Mononuclear cell (primary cell): ENCODE data around the gene SLC25A13. TPM values are rescaled to one million over a fixed set of nuclear protein-coding genes. Genes with fewer than 3 reads are reported as not detected.

Experiments used
- H3K27me3 ChIP-seq: 2 replicates; pipeline ENCODE4 v1.6.0; 2011; ENCODE audit warnings: low read length, control low read depth; ENCODE audit not compliant: insufficient read depth
- H3K4me1 ChIP-seq: 2 replicates; pipeline ENCODE4 v1.5.1; 2011; ENCODE audit warnings: mild to moderate bottlenecking, low read length, control low read depth; ENCODE audit not compliant: insufficient read depth
- H3K4me3 ChIP-seq: 2 replicates; pipeline ENCODE4 v1.5.1; 2011; ENCODE audit warnings: mild to moderate bottlenecking, low read length, moderate library complexity
- H3K9me3 ChIP-seq: 2 replicates; pipeline ENCODE4 v1.5.1; 2011; ENCODE audit warnings: low read depth, mild to moderate bottlenecking, control low read depth, low read length
- total RNA-seq: library from RNA; depleted of rRNA; stranded (reverse); fragments of >200 nt; gene quantifications from one replicate; pipeline ENCODE4 v1.2.3, GENCODE V29; 2012

The SLC25A13 gene
- total RNA-seq, 1 donor, result 23.8 TPM

GRCh38 chr7:96084881-96085553 lies 236.9 kb downstream of the SLC25A13 start:
- Histone ChIP-seq H3K4me3 (no peak overlapping the region), H3K9me3 (no peaks in the 10 kb centered on the region), H3K27me3 (peaks cover 6% of the 10 kb centered on the region), H3K4me1 (no peaks in the 10 kb centered on the region)

DNA sequence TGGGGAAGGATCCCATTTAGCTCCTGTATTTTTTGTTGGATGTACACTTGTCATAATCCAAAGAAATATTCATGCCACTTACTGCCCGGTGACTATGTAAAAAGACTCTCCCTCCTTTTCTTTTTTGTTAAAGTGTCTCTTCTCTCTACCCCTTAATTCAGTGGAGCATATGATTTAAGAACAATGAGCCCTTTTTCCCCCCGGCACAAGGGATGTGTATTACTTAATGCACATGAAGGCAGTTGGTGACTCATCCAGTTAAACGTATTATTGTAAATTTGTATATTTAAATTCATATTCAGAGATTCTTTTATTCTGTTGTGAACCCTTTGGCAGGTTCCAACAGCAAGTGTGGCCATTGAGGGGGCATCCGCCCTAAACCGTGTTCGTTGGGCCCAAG lies 241.9 kb downstream of the SLC25A13 start:
- H3K4me1 ChIP-seq, result peaks cover 7% of the 10 kb centered on the region
- no peaks in the 10 kb centered on the region for H3K9me3 ChIP-seq
- no peak overlapping the region for H3K4me3 ChIP-seq
- H3K27me3 ChIP-seq, result peaks cover 42% of the 10 kb centered on the region

DNA sequence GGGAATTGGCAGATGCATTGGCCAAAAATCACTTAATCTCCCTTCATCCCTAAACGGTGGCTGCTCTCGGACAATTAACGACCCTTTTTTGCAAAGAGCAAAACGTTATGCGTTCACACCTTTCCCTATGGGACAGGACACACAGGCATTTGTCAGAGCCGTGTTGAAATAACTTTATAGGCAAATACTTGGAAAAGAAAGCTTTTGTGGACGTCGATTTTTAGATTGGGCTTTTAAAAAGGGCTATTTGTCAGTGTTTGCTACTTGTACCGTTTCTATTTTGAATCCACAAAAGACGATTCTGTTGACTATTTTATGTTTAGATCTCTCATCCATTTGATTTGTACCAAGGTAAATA lies 245.6 kb downstream of the SLC25A13 start:
- Histone ChIP-seq H3K9me3 (no peaks in the 10 kb centered on the region), H3K27me3 (peaks cover 52% of the 10 kb centered on the region), H3K4me3 (no peak overlapping the region), H3K4me1 (peaks cover 7% of the 10 kb centered on the region)

- no peaks in the 10 kb centered on the region for H3K9me3 ChIP-seq
- peaks cover 52% of the 10 kb centered on the region for H3K27me3 ChIP-seq
- H3K4me3 ChIP-seq, result peak overlapping the region; percentile 18
- peaks cover 7% of the 10 kb centered on the region for H3K4me1 ChIP-seq
Observed at GRCh38 chr7:96075510-96076349, 246.2 kb downstream of the SLC25A13 start.

- Histone ChIP-seq H3K4me3 (no peak overlapping the region), H3K27me3 (peaks cover 52% of the 10 kb centered on the region), H3K4me1 (peaks cover 7% of the 10 kb centered on the region), H3K9me3 (no peaks in the 10 kb centered on the region)
Observed at GRCh38 chr7:96074871-96075270, 247.0 kb downstream of the SLC25A13 start.
